HEK293 (cell line): ENCODE measurements around the gene GNAI1.

Experiments
- CTCF ChIA-PET: fragments of 350-600 bp; formaldehyde crosslinking; extraction: SDS; loops from one replicate; lab custom pipeline; 2021; ENCODE audit warnings: antibody characterized with exemption; lab: Yijun Ruan, JAX
- POLR2A ChIA-PET: fragments of 300-600 bp; formaldehyde crosslinking; extraction: SDS; loops from one replicate; lab custom pipeline; 2020; ENCODE audit warnings: antibody characterized with exemption, inconsistent platforms; lab: Yijun Ruan, JAX
- H3K27ac ChIP-seq: fragments of 200-500 bp; sonication (Bioruptor generic); 2 replicates; pipeline ENCODE4 v1.5.1; 2014; ENCODE audit warnings: low read depth, low read length, control low read depth, inconsistent platforms; ENCODE audit errors: extremely low read depth
- H3K36me3 ChIP-seq, 2 experiments: fragments of 200-500 bp in 1 of 2; sonication (Bioruptor generic) in 1 of 2; 1 replicate in 1 of 2; 2 replicates in 1 of 2; pipeline ENCODE4 v1.5.1; 2014 to 2017; ENCODE audit warnings: inconsistent platforms in 2 of 2, low read length in 2 of 2; ENCODE audit not compliant: control insufficient read depth in 2 of 2, insufficient read depth in 1 of 2
- H3K4me1 ChIP-seq: fragments of 200-500 bp; sonication (Bioruptor generic); 2 replicates; pipeline ENCODE4 v1.5.1; 2014; ENCODE audit warnings: mild to moderate bottlenecking, low read length, inconsistent platforms; ENCODE audit not compliant: control insufficient read depth, insufficient read depth
- H3K4me3 ChIP-seq: 2 replicates; pipeline ENCODE4 v1.5.1; 2011; ENCODE audit warnings: low read depth, mild to moderate bottlenecking, control low read depth, low read length, moderate library complexity
- H3K9me3 ChIP-seq: fragments of 200-500 bp; sonication (Bioruptor generic); 2 replicates; pipeline ENCODE4 v1.5.1; 2014; ENCODE audit warnings: low read depth, low read length, inconsistent platforms; ENCODE audit not compliant: control insufficient read depth, insufficient read depth
- IKZF3 ChIP-seq: fragments of 450-650 bp; IDR thresholded peaks from 2 replicates; pipeline ENCODE4 v1.5.0; 2018; ENCODE audit warnings: missing biosample characterization, mild to moderate bottlenecking, missing genetic modification characterization, moderate library complexity
- KLF1 ChIP-seq: fragments of 450-650 bp; formaldehyde crosslinking; IDR thresholded peaks from 2 replicates; pipeline ENCODE4 v1.5.1; 2016; ENCODE audit warnings: missing biosample characterization, missing genetic modification characterization
- KLF8 ChIP-seq: fragments of 450-650 bp; formaldehyde crosslinking; IDR thresholded peaks from 2 replicates; pipeline ENCODE4 v1.5.1; 2016; ENCODE audit warnings: missing biosample characterization, missing genetic modification characterization
- PATZ1 ChIP-seq: fragments of 450-650 bp; formaldehyde crosslinking; IDR thresholded peaks from 2 replicates; pipeline ENCODE4 v1.5.1; 2016; ENCODE audit warnings: missing biosample characterization, missing genetic modification characterization
- PRDM10 ChIP-seq: fragments of 450-650 bp; formaldehyde crosslinking; IDR thresholded peaks from 2 replicates; pipeline ENCODE4 v1.5.1; 2016; ENCODE audit warnings: missing biosample characterization, missing genetic modification characterization
- SALL2 ChIP-seq: fragments of 450-650 bp; formaldehyde crosslinking; IDR thresholded peaks from 2 replicates; pipeline ENCODE4 v1.5.0; 2017; ENCODE audit warnings: missing biosample characterization, mild to moderate bottlenecking, missing genetic modification characterization, borderline replicate concordance
- ZBTB10 ChIP-seq: fragments of 450-650 bp; formaldehyde crosslinking; IDR thresholded peaks from 2 replicates; pipeline ENCODE4 v1.5.1; 2016; ENCODE audit warnings: missing biosample characterization, missing genetic modification characterization
- ZBTB21 ChIP-seq: fragments of 450-650 bp; formaldehyde crosslinking; IDR thresholded peaks from 2 replicates; pipeline ENCODE4 v1.5.1; 2017; ENCODE audit warnings: missing biosample characterization, missing genetic modification characterization
- ZFP3 ChIP-seq: fragments of 450-650 bp; formaldehyde crosslinking; IDR thresholded peaks from 2 replicates; pipeline ENCODE4 v1.5.1; 2016; ENCODE audit warnings: low read depth, missing biosample characterization, missing genetic modification characterization
- ZNF121 ChIP-seq: fragments of 450-650 bp; formaldehyde crosslinking; IDR thresholded peaks from 2 replicates; pipeline ENCODE4 v1.5.1; 2016; ENCODE audit warnings: missing biosample characterization, missing genetic modification characterization
- ZNF138 ChIP-seq: fragments of 450-650 bp; formaldehyde crosslinking; IDR thresholded peaks from 2 replicates; pipeline ENCODE4 v1.5.1; 2016; ENCODE audit warnings: missing biosample characterization, missing genetic modification characterization, borderline replicate concordance
- ZNF214 ChIP-seq: fragments of 450-650 bp; formaldehyde crosslinking; IDR thresholded peaks from 2 replicates; pipeline ENCODE4 v1.5.1; 2017; ENCODE audit warnings: missing biosample characterization, mild to moderate bottlenecking, missing genetic modification characterization, borderline replicate concordance
- ZNF324 ChIP-seq: fragments of 450-650 bp; formaldehyde crosslinking; IDR thresholded peaks from 2 replicates; pipeline ENCODE4 v1.5.1; 2016; ENCODE audit warnings: missing biosample characterization, missing genetic modification characterization
- ZNF394 ChIP-seq: fragments of 450-650 bp; formaldehyde crosslinking; IDR thresholded peaks from 2 replicates; pipeline ENCODE4 v1.5.1; 2016; ENCODE audit warnings: missing biosample characterization, missing genetic modification characterization, mild to moderate bottlenecking, moderate library complexity, borderline replicate concordance
- ZNF416 ChIP-seq: fragments of 450-650 bp; formaldehyde crosslinking; IDR thresholded peaks from 2 replicates; pipeline ENCODE4 v1.5.1; 2016; ENCODE audit warnings: missing biosample characterization, missing genetic modification characterization
- ZNF426 ChIP-seq: fragments of 450-650 bp; formaldehyde crosslinking; IDR thresholded peaks from 2 replicates; pipeline ENCODE4 v1.5.1; 2017; ENCODE audit warnings: missing biosample characterization, missing genetic modification characterization, mild to moderate bottlenecking, inconsistent platforms, moderate library complexity
- ZNF514 ChIP-seq: fragments of 450-650 bp; formaldehyde crosslinking; IDR thresholded peaks from 2 replicates; pipeline ENCODE4 v1.5.1; 2016; ENCODE audit warnings: missing biosample characterization, missing genetic modification characterization
- ZNF658 ChIP-seq: fragments of 450-650 bp; formaldehyde crosslinking; IDR thresholded peaks from 2 replicates; pipeline ENCODE4; 2016; ENCODE audit warnings: missing biosample characterization, missing genetic modification characterization
- ZNF670 ChIP-seq: fragments of 450-650 bp; formaldehyde crosslinking; IDR thresholded peaks from 2 replicates; pipeline ENCODE4 v1.5.1; 2016; ENCODE audit warnings: missing biosample characterization, missing genetic modification characterization, low read depth
- ZNF768 ChIP-seq: fragments of 450-650 bp; formaldehyde crosslinking; IDR thresholded peaks from 2 replicates; pipeline ENCODE4 v1.5.1; 2018; ENCODE audit warnings: missing biosample characterization, mild to moderate bottlenecking, missing genetic modification characterization
- ZSCAN23 ChIP-seq: fragments of 450-650 bp; formaldehyde crosslinking; IDR thresholded peaks from 2 replicates; pipeline ENCODE4 v1.5.1; 2016; ENCODE audit warnings: missing biosample characterization, missing genetic modification characterization
- ZXDB ChIP-seq: fragments of 450-650 bp; formaldehyde crosslinking; IDR thresholded peaks from 2 replicates; pipeline ENCODE4 v1.5.1; 2016; ENCODE audit warnings: missing biosample characterization, missing genetic modification characterization

Gene GNAI1

GRCh38 chr7:80184693-80185092 is 50.1 kb downstream of the GNAI1 start:
- H3K4me3 ChIP-seq = no peak overlapping the region

GRCh38 chr7:80185571-80185970 is 50.9 kb downstream of the GNAI1 start:
- POLR2A ChIA-PET = no interaction called here
- H3K27ac ChIP-seq = no peak overlapping the region
- H3K4me1 ChIP-seq = peaks cover 7% of the 10 kb centered on the region; the same call in 1 of the 2 replicates
- no peak overlapping the region for H3K4me3 ChIP-seq
- CTCF ChIA-PET = interaction anchor here (1.6 kb wide), 1 partner anchor 12 kb away, joined by 5 read pairs; no protein-coding TSS in a partner anchor
- no peaks in the 10 kb centered on the region for H3K9me3 ChIP-seq
- no peaks in the 10 kb centered on the region for H3K36me3 ChIP-seq
- TF ChIP-seq ZNF121 (tag by site-specific recombination) = no peak

More at GRCh38 chr7:80184693-80185092, 50.1 kb downstream of the GNAI1 start:
- TF ChIP-seq ZNF514 (no peak), PRDM10 (tag by site-specific recombination) (no peak), ZNF324 (tag by site-specific recombination) (no peak), KLF1 (no peak), ZNF670 (tag by site-specific recombination) (no peak), ZSCAN23 (tag by site-specific recombination) (no peak), ZXDB (tag by site-specific recombination) (no peak), ZNF768 (tag by site-specific recombination) (no peak)
- Histone ChIP-seq H3K36me3 (no peaks in the 10 kb centered on the region), H3K4me1 (peaks cover 7% of the 10 kb centered on the region; the same call in 1 of the 2 replicates), H3K9me3 (no peaks in the 10 kb centered on the region), H3K27ac (no peak overlapping the region)
- CTCF ChIA-PET = interaction anchor here (1.6 kb wide), 1 partner anchor 13 kb away, joined by 5 read pairs; no protein-coding TSS in a partner anchor
- POLR2A ChIA-PET = no interaction called here

- no peak overlapping the region for H3K27ac ChIP-seq
- ChIA-PET POLR2A (no interaction called here), CTCF (no interaction called here)
- no peak overlapping the region for H3K4me3 ChIP-seq
- 0 out of 3 replicates have a peak, but pooled peaks cover 0 to 3% of the 10 kb centered on the region in 2 experiments for H3K36me3 ChIP-seq
- H3K4me1 ChIP-seq = peaks cover 7% of the 10 kb centered on the region; the same call in 1 of the 2 replicates
- no peaks in the 10 kb centered on the region for H3K9me3 ChIP-seq
- TF ChIP-seq IKZF3 (no peak), ZNF426 (tag by site-specific recombination) (no peak), SALL2 (tag by site-specific recombination) (no peak), ZFP3 (tag by site-specific recombination) (no peak), PATZ1 (tag by site-specific recombination) (no peak), ZNF214 (tag by site-specific recombination) (no peak), ZBTB21 (no peak), ZNF416 (tag by site-specific recombination) (no peak), ZNF658 (no peak), KLF8 (no peak), ZNF394 (tag by site-specific recombination) (no peak), ZNF138 (no peak), ZBTB10 (no peak)
Measured at GRCh38 chr7:80186721-80187120, 52.1 kb downstream of the GNAI1 start.
